Osteoblast (primary cell): Measurements from ENCODE around the gene TAS1R2. TPM values are rescaled to one million over a fixed set of nuclear protein-coding genes. Genes with fewer than 3 reads are reported as not detected.

Experiments used
- DNase-seq: peaks from one replicate; pipeline ENCODE4 v3.0.0; 2011; ENCODE audit warnings: low spot score, mixed read lengths; ENCODE audit not compliant: insufficient read length; ENCODE audit errors: missing footprints
- H2AFZ ChIP-seq: 2 replicates; pipeline ENCODE4 v1.6.0; 2011; ENCODE audit warnings: mild to moderate bottlenecking, low read length
- H3K27ac ChIP-seq: 2 replicates; pipeline ENCODE4 v1.5.1; 2011; ENCODE audit warnings: mild to moderate bottlenecking, low read depth, low read length, moderate library complexity
- H3K27me3 ChIP-seq: 2 replicates; pipeline ENCODE4 v1.6.0; 2012; ENCODE audit warnings: mild to moderate bottlenecking, control low read depth, inconsistent platforms, low read length, moderate library complexity; ENCODE audit not compliant: insufficient read depth
- H3K36me3 ChIP-seq: 2 replicates; pipeline ENCODE4 v1.5.1; 2011; ENCODE audit warnings: mild to moderate bottlenecking, low read length, control low read depth, moderate library complexity; ENCODE audit not compliant: insufficient read depth
- H3K4me1 ChIP-seq: 2 replicates; pipeline ENCODE4 v1.5.1; 2011; ENCODE audit warnings: mild to moderate bottlenecking, low read length, control low read depth, moderate library complexity; ENCODE audit not compliant: insufficient read depth
- H3K4me2 ChIP-seq: 2 replicates; pipeline ENCODE4 v1.6.0; 2011; ENCODE audit warnings: mild to moderate bottlenecking, low read length; ENCODE audit not compliant: insufficient read depth
- H3K4me3 ChIP-seq: fragments of 200-600 bp; sonication (generic); 3 replicates; pipeline ENCODE4 v1.5.1; 2012; ENCODE audit warnings: mild to moderate bottlenecking, low read length, inconsistent platforms; ENCODE audit not compliant: insufficient read depth
- H3K79me2 ChIP-seq: 2 replicates; pipeline ENCODE4 v1.6.0; 2012; ENCODE audit warnings: mild to moderate bottlenecking, low read length, control low read depth, inconsistent platforms; ENCODE audit not compliant: insufficient read depth
- H3K9me3 ChIP-seq: 2 replicates; pipeline ENCODE4 v1.5.1; 2011; ENCODE audit warnings: low read depth, low read length, control low read depth
- H4K20me1 ChIP-seq: 2 replicates; pipeline ENCODE4 v1.6.0; 2012; ENCODE audit warnings: mild to moderate bottlenecking, low read length, control low read depth; ENCODE audit not compliant: insufficient read depth
- total RNA-seq: library from RNA; depleted of rRNA; stranded (reverse); fragments of >200 nt; gene quantifications from 2 replicates; pipeline ENCODE4 v1.2.3, GENCODE V29; 2012
- TF ChIP-seq, protein P1 (sequence below): IDR thresholded peaks from 2 replicates; pipeline ENCODE4 v1.5.1; 2011; ENCODE audit warnings: mild to moderate bottlenecking, low read depth, low read length, moderate library complexity; ENCODE audit errors: extremely low read depth

TAS1R2 gene
- total RNA-seq, 1 donor = not detected

DNA sequence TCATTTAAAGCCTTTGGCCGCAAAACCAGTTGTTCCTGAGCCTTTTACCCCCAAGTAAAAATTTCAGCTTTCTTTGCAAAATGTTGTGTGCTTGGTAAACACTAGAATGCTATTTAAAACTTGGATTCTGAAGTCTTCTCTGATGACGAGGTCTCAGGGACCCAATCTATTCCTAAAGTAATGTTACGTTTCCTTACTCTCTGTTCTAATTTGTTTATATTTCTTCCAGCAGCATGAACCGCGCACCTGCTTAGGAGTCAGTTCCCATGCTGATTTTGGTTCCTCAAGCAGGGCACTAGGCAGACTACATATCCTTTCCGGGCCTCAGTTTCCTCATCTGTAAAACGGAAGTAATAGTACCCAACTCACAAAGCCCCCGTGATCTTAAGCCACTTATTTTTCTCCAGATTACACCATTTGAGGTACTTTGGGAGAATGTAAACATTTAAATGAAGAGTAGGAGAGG is 43.9 kb upstream of the TAS1R2 start:
- TF ChIP-seq, protein P1, sequence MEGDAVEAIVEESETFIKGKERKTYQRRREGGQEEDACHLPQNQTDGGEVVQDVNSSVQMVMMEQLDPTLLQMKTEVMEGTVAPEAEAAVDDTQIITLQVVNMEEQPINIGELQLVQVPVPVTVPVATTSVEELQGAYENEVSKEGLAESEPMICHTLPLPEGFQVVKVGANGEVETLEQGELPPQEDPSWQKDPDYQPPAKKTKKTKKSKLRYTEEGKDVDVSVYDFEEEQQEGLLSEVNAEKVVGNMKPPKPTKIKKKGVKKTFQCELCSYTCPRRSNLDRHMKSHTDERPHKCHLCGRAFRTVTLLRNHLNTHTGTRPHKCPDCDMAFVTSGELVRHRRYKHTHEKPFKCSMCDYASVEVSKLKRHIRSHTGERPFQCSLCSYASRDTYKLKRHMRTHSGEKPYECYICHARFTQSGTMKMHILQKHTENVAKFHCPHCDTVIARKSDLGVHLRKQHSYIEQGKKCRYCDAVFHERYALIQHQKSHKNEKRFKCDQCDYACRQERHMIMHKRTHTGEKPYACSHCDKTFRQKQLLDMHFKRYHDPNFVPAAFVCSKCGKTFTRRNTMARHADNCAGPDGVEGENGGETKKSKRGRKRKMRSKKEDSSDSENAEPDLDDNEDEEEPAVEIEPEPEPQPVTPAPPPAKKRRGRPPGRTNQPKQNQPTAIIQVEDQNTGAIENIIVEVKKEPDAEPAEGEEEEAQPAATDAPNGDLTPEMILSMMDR = no peak
- H3K4me1 ChIP-seq = peaks cover 21% of the 10 kb centered on the region
- H4K20me1 ChIP-seq = peaks cover 8% of the 10 kb centered on the region
- no peak for DNase-seq
- H3K4me2 ChIP-seq = peak overlapping the region; percentile 98
- no peaks in the 10 kb centered on the region for H3K27me3 ChIP-seq
- H3K9me3 ChIP-seq = no peaks in the 10 kb centered on the region
- H2AFZ ChIP-seq = peak overlapping the region; percentile 96
- peaks cover 17% of the 10 kb centered on the region for H3K36me3 ChIP-seq
- peak overlapping the region; percentile 91 for H3K4me3 ChIP-seq
- H3K79me2 ChIP-seq = no peaks in the 10 kb centered on the region
- peak overlapping the region; percentile 97 for H3K27ac ChIP-seq

DNA sequence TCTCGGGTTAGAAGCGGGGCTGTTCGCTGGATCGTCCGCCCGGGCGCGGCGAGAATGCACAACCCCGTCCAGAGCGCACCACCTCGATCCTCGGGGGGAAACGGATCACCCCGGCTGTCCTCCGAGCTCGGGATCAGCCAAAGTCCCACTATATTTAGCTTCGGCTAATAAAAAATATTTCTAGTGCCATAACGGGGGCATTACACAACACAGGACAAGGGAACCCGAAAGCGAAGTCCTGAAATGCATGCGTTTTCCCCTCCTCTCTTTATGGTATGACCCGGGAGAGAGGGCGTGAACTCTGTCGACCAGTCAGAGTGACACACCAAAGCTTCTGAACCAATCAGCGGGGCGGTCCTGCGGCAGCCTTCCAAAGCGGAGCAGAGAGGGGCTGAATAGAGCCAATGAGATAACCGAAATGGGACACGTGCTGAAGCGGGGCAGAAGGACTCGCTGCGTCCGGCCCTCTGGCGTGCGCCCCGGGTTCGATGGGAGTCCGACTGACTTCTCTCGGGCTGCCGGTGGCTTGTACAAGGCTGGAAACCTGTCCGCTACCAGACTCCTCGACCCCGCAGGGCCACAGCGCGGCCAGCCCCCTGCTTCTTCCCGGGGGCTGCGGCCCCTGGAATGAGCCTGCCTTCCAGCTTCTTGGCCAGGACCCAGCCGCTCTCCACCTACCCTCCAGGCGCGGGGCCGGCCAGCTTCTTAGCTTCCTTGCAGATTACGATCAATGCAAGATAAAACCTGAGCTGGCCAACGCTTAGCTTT is 43.2 kb upstream of the TAS1R2 start, which contains the start of gene ALDH4A1:
ALDH4A1 (minus strand) TSS at position 33 of the 768 bp plus-strand sequence; CDS start at position 1, 32 bp downstream.
- peaks cover 8% of the 10 kb centered on the region for H4K20me1 ChIP-seq
- H3K4me1 ChIP-seq = peaks cover 19% of the 10 kb centered on the region
- peak within 1 kb of the TSS; percentile 97 for H3K27ac ChIP-seq
- peaks cover 14% of the 10 kb centered on the region for H3K36me3 ChIP-seq
- H3K9me3 ChIP-seq = no peaks in the 10 kb centered on the region
- no peaks in the 10 kb centered on the region for H3K27me3 ChIP-seq
- H3K79me2 ChIP-seq = no peaks in the 10 kb centered on the region
- TF ChIP-seq, protein P1 = no peak
- DNase-seq = peak; percentile 100
- H3K4me2 ChIP-seq = peak within 1 kb of the TSS; percentile 98
- peak within 1 kb of the TSS; percentile 91 for H3K4me3 ChIP-seq
- peak within 1 kb of the TSS; percentile 96 for H2AFZ ChIP-seq

DNA sequence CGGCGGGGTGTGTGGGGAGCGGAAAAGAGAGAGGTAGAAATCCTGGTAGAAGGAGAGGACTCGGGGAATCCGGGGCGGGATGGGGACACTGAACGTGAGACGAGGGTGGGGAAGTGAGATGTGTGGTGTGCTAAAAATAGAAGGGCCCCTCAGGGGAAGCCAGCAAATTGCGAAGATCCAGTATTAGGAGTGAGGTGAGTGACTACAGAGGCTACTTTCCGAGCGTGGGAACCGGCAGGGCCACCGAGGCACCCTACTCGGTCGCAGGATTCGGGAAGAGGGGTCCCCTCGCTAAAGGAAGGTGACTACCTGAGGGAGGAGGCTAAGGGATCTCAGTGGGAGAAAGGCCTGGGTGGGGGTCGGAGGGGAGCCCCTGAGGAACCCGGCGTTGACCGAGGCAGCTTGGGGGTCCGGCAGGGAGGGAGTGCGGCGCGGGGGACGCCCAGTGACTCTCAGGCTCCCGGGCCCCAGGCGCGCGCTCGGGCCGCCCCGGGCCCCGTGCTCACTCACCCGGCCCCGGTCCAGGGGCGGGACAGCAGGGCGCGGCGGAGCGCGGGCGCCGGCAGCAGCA is 42.6 kb upstream of the TAS1R2 start:
- peak overlapping the region; percentile 97 for H3K27ac ChIP-seq
- H3K4me3 ChIP-seq = peak overlapping the region; percentile 91
- H3K4me2 ChIP-seq = peak overlapping the region; percentile 98
- TF ChIP-seq, protein P1 = no peak
- peaks cover 13% of the 10 kb centered on the region for H3K4me1 ChIP-seq
- peaks cover 14% of the 10 kb centered on the region for H3K36me3 ChIP-seq
- H2AFZ ChIP-seq = peak overlapping the region; percentile 96
- H3K9me3 ChIP-seq = no peaks in the 10 kb centered on the region
- DNase-seq = peak; percentile 89
- H3K79me2 ChIP-seq = no peaks in the 10 kb centered on the region
- H3K27me3 ChIP-seq = no peaks in the 10 kb centered on the region
- H4K20me1 ChIP-seq = peaks cover 8% of the 10 kb centered on the region
